HG03520 (cell line): ENCODE results near the gene PLCZ1.
"Not testable (repeated sequence)": the region's sequence is repeated elsewhere in the genome, so short reads cannot be mapped to it uniquely, and the experiment has no call there.

ENCODE experiments used
- ATAC-seq: cut with Tn5 transposase; IDR thresholded peaks from one replicate; pipeline ENCODE4 v1.9.1; 2021; ENCODE audit warnings: mild to moderate bottlenecking, moderate library complexity; ENCODE audit not compliant: unreplicated experiment

Gene PLCZ1

DNA sequence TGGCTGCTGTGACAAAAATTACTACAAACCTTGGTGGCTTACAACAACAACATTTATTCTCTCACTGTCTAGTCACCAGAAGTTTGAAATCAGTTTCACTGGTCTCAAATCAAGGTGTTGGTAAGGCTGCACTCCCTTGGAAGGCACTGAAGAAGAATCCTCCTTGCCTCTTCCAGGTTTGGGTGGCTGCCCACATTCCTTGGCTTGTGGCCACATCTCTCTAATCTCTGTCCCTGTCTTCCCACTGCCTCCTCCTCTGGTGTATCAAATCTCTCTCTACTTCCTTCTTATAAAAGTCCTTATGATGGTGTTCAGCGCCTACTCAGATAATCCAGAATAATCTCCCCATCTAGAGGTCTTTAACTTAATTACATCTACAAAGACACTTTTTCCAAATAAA, 31.0 kb downstream of the PLCZ1 start:
- ATAC-seq, result no peak

GRCh38 chr12:18703911-18704310, 33.9 kb downstream of the PLCZ1 start:
- no peak for ATAC-seq

GRCh38 chr12:18703321-18703720, 34.5 kb downstream of the PLCZ1 start:
- ATAC-seq, result no peak

GRCh38 chr12:18700271-18700670, 37.5 kb downstream of the PLCZ1 start:
- no peak for ATAC-seq

DNA sequence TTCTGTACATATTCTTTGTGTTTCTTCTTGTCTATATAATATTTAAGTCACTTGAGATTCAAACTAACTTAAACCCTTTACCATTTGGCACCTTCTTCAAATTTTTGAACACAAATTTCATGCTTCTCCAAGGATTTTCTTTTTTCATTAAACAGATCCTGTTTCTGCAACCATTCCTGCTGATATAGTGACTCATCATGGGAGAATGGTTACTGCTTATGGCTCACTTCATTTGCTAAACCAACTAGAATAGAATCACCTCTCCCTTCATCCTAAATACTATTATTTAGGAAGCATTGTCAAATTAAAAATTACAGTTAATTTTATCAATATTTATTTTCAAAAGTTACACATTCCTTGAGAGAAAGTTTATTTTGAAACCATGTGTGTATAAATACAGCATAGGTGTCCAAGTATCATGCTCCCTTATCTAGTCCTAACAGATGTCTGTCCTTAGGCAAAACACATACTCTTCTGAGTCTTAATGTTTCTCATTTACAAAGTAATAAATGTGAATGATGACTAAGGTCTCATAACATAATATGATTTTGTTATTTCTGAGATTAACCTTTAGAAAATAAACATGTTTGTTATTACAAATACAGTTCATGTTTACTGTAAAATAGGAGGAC, 40.7 kb downstream of the PLCZ1 start:
- ATAC-seq, result no peak

GRCh38 chr12:18693986-18694385, 43.8 kb downstream of the PLCZ1 start:
- not testable (repeated sequence) for ATAC-seq

GRCh38 chr12:18690653-18691052, 47.2 kb downstream of the PLCZ1 start:
- ATAC-seq, result no peak

GRCh38 chr12:18689771-18690170, 48.0 kb downstream of the PLCZ1 start:
- ATAC-seq, result no peak

GRCh38 chr12:18684430-18684829, 53.4 kb downstream of the PLCZ1 start:
- no peak for ATAC-seq

DNA sequence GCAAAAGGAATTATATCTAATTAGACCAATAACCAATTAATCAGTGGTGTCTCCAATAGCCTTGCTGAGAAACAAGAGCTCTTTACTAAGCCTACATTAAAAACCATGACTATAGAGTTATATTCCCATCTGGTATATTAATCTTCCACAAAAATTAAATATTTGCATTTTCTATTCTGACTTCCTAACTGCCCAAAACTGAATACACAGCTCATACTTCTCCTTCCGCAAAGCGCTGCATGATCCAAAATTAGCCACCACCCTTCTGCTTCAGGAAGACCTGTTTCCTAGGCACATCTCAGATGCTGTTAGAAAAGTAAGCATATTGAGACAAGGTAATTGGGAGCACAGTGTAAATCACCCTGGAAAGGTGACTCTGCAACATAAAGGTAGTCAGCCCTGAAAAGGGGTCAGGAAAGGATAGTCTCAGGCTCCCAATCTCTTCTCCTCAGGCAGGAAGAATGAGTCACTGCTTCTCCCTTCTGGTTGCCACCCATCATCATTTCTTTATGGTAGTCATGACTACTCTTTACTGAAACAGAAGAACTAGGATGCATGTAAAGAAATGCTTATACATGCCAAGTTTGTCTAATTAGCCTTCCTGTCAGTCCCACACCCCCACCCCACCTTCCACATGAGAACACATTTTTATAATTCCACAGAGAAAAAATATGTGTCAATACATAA, 54.3 kb downstream of the PLCZ1 start:
- no peak for ATAC-seq

GRCh38 chr12:18681818-18682217, 56.0 kb downstream of the PLCZ1 start:
- ATAC-seq, result no peak

GRCh38 chr12:18676996-18677588, 60.7 kb downstream of the PLCZ1 start:
- no peak for ATAC-seq

DNA sequence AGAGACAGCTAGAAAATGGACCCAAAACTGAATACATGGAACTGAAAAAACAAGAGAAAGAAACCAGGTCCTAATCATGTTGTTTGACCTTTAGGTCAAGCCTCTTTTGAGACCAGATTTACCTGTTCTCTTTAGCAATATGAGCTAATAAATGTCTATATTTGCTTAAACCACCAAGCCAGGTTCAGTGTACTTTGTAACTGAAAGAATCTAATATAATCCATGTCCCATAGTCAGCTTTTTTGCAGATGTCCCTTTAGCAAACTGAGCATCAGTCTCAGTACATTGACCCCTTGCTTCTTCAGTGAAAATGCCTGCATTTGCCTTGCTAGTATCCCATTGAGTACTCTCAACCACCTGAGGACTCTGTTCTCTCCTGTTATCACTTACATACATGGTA, 61.7 kb downstream of the PLCZ1 start:
- ATAC-seq, result no peak

DNA sequence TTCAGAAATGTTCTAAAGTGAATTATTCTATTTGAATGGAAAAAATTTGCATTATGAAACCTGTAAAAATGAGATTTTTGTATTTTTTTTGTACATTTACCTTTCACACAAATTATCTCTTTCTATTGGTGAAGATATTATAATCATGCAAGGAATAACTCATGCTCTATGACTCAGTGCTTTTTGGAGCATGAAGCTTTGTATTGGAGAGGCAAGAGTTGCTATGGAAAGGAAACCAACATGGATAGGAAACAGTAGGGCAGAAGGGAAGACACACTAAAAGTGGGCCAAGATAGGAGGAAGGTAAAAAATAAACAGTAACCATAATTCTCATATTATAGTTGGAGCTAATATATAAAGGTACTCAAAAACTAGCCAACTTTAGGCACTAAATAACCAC, 79.0 kb downstream of the PLCZ1 start:
- no peak for ATAC-seq

DNA sequence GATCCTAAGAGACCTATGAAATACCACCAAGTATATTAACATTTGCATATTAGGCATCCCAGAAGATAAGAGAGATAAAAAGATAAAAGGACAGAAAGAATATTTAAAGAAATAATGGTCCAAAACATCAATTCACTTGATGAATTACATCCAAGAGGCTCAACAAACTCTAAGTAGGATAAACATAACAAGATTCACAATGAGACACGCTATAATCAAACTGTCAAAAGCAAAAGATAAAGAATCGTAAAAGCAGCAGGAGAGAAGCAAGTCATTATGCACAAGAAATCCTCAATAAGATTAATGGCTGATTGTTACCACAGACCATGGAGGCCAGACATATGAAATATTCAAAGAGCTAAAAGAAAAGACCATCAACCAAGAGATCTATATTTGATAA, 79.6 kb downstream of the PLCZ1 start:
- ATAC-seq, result no peak

- no peak for ATAC-seq
Observed at GRCh38 chr12:18655351-18655750, 82.5 kb downstream of the PLCZ1 start.

DNA sequence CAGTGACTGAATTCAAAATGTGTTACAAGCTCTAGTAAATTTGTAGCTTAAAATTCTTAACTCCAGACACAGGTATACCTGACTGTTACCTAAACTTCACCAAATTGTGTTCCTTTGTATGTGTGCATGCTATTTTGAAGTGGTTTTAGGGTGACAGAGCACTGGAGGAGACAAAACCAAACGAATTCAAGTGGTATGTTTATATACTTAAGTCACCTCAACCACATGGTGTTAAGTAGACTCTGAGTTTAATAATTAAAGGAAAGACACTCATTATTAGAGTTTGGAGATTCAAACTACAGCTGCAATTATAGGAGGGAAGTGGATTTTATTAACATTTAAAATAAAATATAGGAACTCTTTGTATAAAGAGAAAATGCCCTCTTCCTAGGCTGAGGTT, 84.3 kb downstream of the PLCZ1 start:
- ATAC-seq, result no peak

- ATAC-seq, result no peak
Observed at GRCh38 chr12:18652596-18652995, 85.2 kb downstream of the PLCZ1 start.

DNA sequence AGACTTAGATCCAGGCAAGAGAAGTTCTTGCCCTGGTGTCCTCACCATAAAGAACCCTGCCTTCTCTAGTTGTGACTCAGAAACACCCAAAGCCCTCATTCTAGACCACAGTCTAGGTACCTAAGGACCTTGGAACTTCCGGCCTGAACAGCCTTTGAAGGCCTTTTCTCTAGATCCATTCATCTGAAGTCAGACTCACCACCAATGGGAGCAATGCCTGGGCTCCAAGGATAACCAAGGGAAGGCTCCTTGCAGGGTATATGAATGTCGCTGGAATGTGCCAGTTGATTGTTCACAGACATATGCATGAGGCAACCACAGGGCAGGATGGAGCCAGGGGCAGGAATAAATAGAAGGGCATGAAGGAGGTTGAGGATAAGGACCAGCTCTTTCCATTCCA, 86.3 kb downstream of the PLCZ1 start:
- ATAC-seq, result no peak

DNA sequence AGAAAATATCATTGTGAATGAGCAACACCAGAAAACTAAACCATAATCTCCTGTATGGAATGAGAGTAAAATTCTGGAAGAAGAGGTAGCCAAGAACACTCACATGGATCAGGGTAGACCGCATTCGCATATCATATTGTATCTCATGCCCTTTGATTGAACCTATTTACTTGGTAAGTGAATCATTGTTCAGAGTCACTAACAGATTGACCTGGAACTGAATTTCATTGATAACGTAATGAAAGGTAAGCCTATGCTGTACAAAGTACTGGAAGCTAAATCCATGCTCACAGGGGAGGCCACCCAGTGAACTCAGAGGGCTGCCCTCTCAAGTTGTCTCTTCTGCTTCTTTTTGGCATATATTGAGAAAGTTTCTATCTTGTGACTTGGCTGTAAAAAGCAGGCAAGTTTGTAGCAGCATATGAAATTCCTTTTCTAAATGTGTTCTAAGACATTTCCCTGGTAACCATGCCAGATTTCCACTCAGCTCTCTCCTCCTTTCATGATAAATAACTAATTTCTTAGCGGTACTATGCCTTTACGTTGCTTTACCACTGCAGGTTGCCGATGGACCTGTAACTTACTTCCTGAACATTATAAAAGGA, 91.4 kb downstream of the PLCZ1 start:
- no peak for ATAC-seq

DNA sequence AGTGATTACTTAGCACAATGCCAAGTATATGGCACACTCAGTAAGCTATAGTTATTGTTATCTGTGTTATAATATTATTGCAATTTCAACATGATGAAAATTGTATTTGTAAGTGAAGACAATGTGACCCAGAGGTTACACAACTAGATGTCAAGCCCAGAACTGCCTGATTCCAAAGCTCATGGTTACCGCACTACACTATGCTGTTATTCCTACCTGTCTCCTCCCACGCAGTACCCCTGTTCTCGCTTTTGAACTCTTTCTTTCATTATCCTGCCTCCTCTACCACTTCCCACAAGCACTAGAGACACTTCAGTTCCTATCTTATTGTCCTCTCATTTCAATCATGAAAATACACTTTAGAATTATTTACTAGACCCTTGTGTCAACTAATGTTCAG, 93.2 kb downstream of the PLCZ1 start:
- ATAC-seq, result no peak

- ATAC-seq, result no peak
Observed at GRCh38 chr12:18643681-18644080, 94.1 kb downstream of the PLCZ1 start.
